GM21786 (cell line): ENCODE data around the gene GPATCH2L.
A peak's percentile ranks its signal among the peaks of the same experiment; 100 is the strongest.

Experiments
- ATAC-seq: cut with Tn5 transposase; IDR thresholded peaks from one replicate; pipeline ENCODE4 v1.9.1; 2021; ENCODE audit not compliant: unreplicated experiment

GPATCH2L gene

DNA sequence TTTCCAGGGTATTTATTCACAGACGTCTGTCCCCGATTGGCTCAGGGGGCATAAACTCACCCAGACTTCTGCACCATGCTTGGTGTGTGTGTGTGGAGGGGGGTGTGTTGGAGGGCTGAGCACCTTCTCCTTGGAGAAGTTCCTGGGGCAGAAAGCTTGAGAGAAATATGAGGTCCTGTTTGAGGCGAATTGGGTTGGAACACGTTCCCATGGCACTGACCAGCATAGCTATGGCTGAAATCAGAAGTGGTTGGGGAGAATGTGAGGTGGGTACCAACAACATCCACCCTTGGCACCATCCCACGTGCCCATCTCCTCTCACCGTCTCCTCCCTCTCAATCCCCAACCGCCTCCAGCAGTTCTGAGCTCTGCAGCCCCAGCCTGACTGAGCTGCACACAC, 16.0 kb upstream of the GPATCH2L start:
- no peak for ATAC-seq

GRCh38 chr14:76136476-76137110, 15.1 kb upstream of the GPATCH2L start:
- ATAC-seq = no peak

DNA sequence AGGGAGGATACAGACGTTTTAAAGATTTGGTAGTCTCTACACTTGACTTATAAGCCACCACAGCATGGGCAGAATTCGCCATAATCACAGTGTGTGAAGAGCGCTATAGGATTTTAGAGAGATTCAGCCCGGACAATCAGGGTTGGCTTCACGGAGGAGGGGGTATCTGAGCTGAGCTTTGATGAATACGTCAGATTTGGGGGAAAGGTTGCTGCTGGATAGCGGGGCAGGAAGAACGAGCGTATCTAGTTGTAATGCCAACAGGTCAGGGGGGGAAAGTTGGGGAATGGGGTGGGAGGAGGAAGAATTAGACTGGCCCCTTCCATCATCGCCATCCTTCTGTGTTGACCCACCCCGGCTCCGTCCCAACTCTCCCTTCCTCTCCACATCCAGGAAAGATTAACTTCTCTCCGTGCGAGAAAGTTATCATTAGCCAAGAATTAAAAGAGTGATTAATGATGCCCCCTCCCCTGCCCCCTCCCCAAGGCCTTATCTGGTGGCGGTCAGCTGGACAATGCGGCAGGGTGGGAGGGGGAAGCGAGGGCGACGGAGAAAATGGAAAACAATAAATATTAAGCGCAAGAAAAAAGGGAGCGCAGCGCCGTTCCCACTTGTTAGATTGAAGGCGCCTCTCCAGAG, 13.5 kb upstream of the GPATCH2L start:
- no peak for ATAC-seq

GRCh38 chr14:76138758-76139723, 12.7 kb upstream of the GPATCH2L start:
- no peak for ATAC-seq

DNA sequence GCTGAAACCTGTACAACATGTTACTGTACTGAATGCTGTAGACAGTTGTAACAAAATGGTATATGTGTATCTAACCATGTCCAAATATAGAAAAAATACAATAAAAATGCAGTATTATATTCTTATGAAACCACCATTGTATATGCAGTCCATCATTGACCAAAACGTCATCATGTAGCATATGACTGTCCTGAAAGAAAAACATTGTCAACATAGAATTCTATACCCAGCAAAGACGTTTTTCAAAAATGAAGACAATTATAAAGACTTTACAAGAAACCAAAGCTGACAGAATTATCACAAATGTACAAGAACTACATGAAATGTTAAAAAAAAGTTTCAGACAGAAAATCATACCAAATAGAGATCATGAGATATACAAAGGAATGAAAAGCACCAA, 8.1 kb upstream of the GPATCH2L start:
- ATAC-seq = no peak

GRCh38 chr14:76146976-76147375, 4.7 kb upstream of the GPATCH2L start:
- ATAC-seq = no peak

- ATAC-seq = no peak
These were observed 2.5 kb upstream of the GPATCH2L start for GRCh38 chr14:76149196-76149595.

DNA sequence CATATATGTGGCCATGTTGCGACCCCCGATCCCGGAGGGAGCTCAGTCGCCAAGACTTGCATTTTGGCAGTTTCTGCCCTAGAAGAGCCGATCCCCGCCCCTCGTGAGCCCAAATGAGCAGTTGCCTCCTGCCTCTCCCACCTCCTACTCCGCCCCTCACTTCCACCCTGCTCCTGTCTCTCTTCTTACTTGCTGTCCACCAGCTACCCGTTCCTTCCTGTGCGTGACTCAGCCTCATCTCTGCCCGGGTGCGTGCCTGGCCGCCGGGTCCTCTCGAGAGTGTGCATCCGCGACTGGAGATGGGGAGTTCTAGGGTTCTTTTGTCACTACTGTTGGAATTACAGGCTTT, 585 bp downstream of the GPATCH2L start:
- ATAC-seq = peak; percentile 67

- ATAC-seq = no peak
These were observed 2.2 kb downstream of the GPATCH2L start for GRCh38 chr14:76153919-76154318.

- ATAC-seq = no peak
These were observed 2.9 kb downstream of the GPATCH2L start for GRCh38 chr14:76154539-76155126.

- no peak for ATAC-seq
These were observed 12.1 kb downstream of the GPATCH2L start for GRCh38 chr14:76163668-76164363.

- ATAC-seq = no peak
These were observed 16.8 kb downstream of the GPATCH2L start for GRCh38 chr14:76168531-76168930.

DNA sequence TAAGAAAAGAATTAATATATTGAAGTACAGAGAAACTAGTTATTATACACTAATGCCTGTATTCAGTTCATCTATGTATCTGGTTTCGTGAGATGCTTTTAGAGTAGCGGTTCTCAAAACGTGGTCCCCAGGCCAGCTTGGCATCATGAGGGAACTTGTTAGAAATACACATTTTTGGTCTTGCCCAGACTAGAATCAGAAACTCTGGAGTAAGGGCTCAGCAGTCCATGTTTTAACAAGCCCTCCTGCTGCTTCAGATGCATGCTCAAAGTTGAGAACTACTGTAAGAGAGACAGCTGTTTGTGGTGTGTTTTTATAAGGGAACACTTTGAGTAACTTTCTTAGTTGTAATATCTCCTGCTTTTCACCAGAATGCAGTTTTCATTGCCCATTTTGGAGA, 18.1 kb downstream of the GPATCH2L start:
- no peak for ATAC-seq

- no peak for ATAC-seq
These were observed 23.3 kb downstream of the GPATCH2L start for GRCh38 chr14:76174982-76175381.

DNA sequence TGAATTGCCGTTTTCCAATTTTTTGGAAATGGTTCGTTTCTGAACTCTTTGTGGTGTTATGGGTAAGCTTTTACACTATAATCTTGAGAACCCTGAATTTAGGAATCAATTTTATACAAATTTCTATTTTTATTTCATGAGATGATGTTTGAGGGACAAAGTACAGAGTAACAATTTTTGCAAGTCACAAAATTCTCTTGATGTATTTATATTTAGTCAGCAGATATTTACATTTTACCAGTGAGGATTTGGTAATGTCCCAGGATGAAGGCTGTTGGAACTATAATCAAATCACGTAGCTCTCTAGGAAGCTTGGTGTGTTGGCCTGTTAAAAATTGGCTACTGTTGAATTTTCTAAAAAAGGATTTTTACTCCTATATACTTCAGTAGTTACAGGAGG, 24.2 kb downstream of the GPATCH2L start:
- no peak for ATAC-seq

- no peak for ATAC-seq
These were observed 29.8 kb downstream of the GPATCH2L start for GRCh38 chr14:76181546-76181945.

DNA sequence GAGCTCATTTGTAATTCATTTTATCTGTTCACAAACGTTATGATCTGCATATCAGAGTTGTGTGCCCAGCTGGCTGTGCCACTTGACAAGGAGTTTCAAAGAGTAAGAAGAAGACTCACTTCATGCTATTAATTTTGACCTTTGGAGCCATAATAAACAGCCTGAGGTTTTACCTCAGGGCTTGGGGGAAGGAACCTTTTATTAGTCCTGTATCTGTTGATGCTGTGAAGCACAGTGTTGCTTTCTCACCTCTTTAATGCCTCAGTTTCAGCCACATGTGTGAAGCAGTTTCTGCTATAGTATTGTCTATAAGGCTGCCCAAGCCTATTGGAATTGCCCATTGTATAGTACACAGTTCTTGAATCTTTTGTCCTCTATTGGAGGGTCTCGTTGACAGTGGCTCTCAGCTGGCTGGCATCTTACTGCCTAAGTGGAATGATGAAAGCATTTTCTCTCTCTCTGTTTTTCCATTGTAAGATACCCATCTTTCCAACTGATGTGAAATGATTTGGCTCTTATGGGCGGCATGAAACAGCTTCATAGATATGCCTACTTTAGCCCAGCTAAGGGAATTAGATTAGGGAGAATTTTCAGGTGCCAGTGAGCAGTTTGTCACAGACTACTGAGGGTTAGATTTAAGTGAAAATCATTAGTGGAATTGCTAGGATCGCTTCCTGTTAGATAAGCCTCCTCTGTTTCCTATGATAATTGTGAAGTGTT, 34.7 kb downstream of the GPATCH2L start:
- ATAC-seq = peak; percentile 89

- peak; percentile 28 for ATAC-seq
These were observed 39.6 kb downstream of the GPATCH2L start for GRCh38 chr14:76191297-76191696.

- ATAC-seq = no peak
These were observed 42.0 kb downstream of the GPATCH2L start for GRCh38 chr14:76193696-76194095.

DNA sequence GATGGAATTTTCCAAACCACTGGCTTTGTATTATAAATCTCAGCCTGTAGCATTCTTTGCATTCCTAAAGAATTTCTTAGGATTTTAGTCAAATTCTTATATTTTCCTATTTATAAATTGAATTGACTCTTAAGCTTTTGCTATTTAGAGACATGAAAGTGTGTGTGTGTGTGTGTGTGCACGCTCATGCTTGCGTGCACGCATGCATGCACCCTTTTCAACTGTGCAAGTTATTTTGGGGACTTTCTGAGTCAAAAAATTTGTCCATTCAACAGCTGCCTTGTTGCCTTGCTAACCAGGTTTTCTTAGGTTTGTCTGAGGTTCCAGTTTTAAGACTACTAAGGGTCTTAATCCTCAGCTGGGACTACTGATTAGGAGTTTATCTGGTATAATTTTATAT, 42.6 kb downstream of the GPATCH2L start:
- peak; percentile 47 for ATAC-seq
